WTC11 (cell line): ENCODE measurements around the gene PTPN1. TPM values are rescaled to one million over a fixed set of nuclear protein-coding genes. Genes with fewer than 3 reads are reported as not detected.

Experiments
- ATAC-seq: fragments of 200-7000 bp; cut with Tn5 transposase; 2 replicates; pipeline ENCODE4 v1.10.0; 2021; ENCODE audit warnings: mild to moderate bottlenecking, moderate library complexity
- CTCF ChIA-PET: fragments of 300-600 bp; sonication (Branson Sonifier 250); formaldehyde crosslinking; loops from one replicate; lab custom pipeline; 2021; ENCODE audit warnings: antibody characterized with exemption; lab: Charles Lee
- POLR2A ChIA-PET: fragments of 350-600 bp; sonication (Branson Sonifier 250); formaldehyde crosslinking; loops from one replicate; lab custom pipeline; 2021; ENCODE audit warnings: antibody characterized with exemption; lab: Charles Lee
- DNase-seq: peaks from one replicate; pipeline ENCODE4 v3.0.0; 2021; ENCODE audit warnings: low spot score
- H3K27ac Mint-ChIP-seq: 2 replicates; pipeline ENCODE4 v1.8.0; 2021; ENCODE audit warnings: mixed read lengths
- H3K27me3 Mint-ChIP-seq: 2 replicates; pipeline ENCODE4 v1.8.0; 2021; ENCODE audit warnings: low read depth, mild to moderate bottlenecking, moderate library complexity, mixed read lengths
- H3K36me3 Mint-ChIP-seq: 2 replicates; pipeline ENCODE4 v1.8.0; 2021; ENCODE audit warnings: mixed read lengths
- H3K4me1 Mint-ChIP-seq: 2 replicates; pipeline ENCODE4 v1.8.0; 2022; ENCODE audit warnings: mixed read lengths
- H3K4me3 Mint-ChIP-seq: 2 replicates; pipeline ENCODE4 v1.8.0; 2021; ENCODE audit warnings: mild to moderate bottlenecking, moderate library complexity, mixed read lengths
- H3K9me3 Mint-ChIP-seq: 2 replicates; pipeline ENCODE4 v1.8.0; 2021; ENCODE audit warnings: mixed read lengths
- ATF6 ChIP-seq: sonication (generic); formaldehyde crosslinking; IDR thresholded peaks from 2 replicates; pipeline ENCODE4 v1.8.1; 2023; ENCODE audit warnings: mild to moderate bottlenecking, missing genetic modification reagents
- CDX4 ChIP-seq: fragments of 250-450 bp; sonication (Bioruptor Pico); IDR thresholded peaks from 2 replicates; pipeline ENCODE4 v1.9.0; 2021; ENCODE audit warnings: moderate library complexity, mild to moderate bottlenecking, inconsistent platforms, borderline replicate concordance
- E2F1 ChIP-seq: sonication (generic); formaldehyde crosslinking; IDR thresholded peaks from 2 replicates; pipeline ENCODE4 v1.8.0; 2022; ENCODE audit warnings: mild to moderate bottlenecking, missing genetic modification reagents
- FOXP4 ChIP-seq: sonication (generic); formaldehyde crosslinking; IDR thresholded peaks from 2 replicates; pipeline ENCODE4 v1.8.0; 2022; ENCODE audit warnings: mild to moderate bottlenecking, missing genetic modification reagents
- GRHL2 ChIP-seq: fragments of 250-450 bp; sonication (Bioruptor Pico); IDR thresholded peaks from 2 replicates; pipeline ENCODE4 v1.8.0; 2022; ENCODE audit warnings: mild to moderate bottlenecking, moderate library complexity; ENCODE audit not compliant: insufficient replicate concordance, severe bottlenecking
- HMGA2 ChIP-seq: fragments of 250-450 bp; sonication (Bioruptor Pico); IDR thresholded peaks from 2 replicates; pipeline ENCODE4 v1.4.0; 2021; ENCODE audit warnings: mild to moderate bottlenecking, moderate library complexity
- JUN ChIP-seq: sonication (generic); formaldehyde crosslinking; IDR thresholded peaks from 2 replicates; pipeline ENCODE4 v1.8.0; 2023; ENCODE audit warnings: mild to moderate bottlenecking, missing genetic modification reagents
- MYBL2 ChIP-seq: sonication (generic); formaldehyde crosslinking; IDR thresholded peaks from 2 replicates; pipeline ENCODE4 v1.8.1; 2023; ENCODE audit warnings: mild to moderate bottlenecking, moderate library complexity, missing genetic modification reagents
- NR2C2 ChIP-seq: sonication (generic); formaldehyde crosslinking; IDR thresholded peaks from 2 replicates; pipeline ENCODE4 v1.8.0; 2022; ENCODE audit warnings: mild to moderate bottlenecking, missing genetic modification reagents
- OVOL2 ChIP-seq: fragments of 250-450 bp; sonication (Bioruptor Pico); IDR thresholded peaks from 2 replicates; pipeline ENCODE4 v1.9.0; 2021; ENCODE audit warnings: mild to moderate bottlenecking, borderline replicate concordance
- PRRX2 ChIP-seq: fragments of 250-450 bp; sonication (Bioruptor Pico); IDR thresholded peaks from 2 replicates; pipeline ENCODE4 v1.8.0; 2021; ENCODE audit warnings: mild to moderate bottlenecking
- RELA ChIP-seq: sonication (generic); formaldehyde crosslinking; IDR thresholded peaks from 2 replicates; pipeline ENCODE4 v1.8.1; 2022; ENCODE audit warnings: missing genetic modification reagents, mild to moderate bottlenecking, borderline replicate concordance
- SMAD3 ChIP-seq: sonication (generic); formaldehyde crosslinking; IDR thresholded peaks from 2 replicates; pipeline ENCODE4 v1.8.0; 2022; ENCODE audit warnings: missing genetic modification reagents, mild to moderate bottlenecking, borderline replicate concordance
- SOX15 ChIP-seq: fragments of 250-450 bp; sonication (Bioruptor Pico); IDR thresholded peaks from 2 replicates; pipeline ENCODE4 v1.9.0; 2021; ENCODE audit warnings: mild to moderate bottlenecking
- SP1 ChIP-seq: sonication (generic); formaldehyde crosslinking; conservative IDR thresholded peaks from 2 replicates; pipeline ENCODE4 v1.8.1; 2022; ENCODE audit warnings: missing genetic modification reagents
- TP53 ChIP-seq: sonication (generic); formaldehyde crosslinking; IDR thresholded peaks from 2 replicates; pipeline ENCODE4 v1.8.1; 2023; ENCODE audit warnings: mild to moderate bottlenecking, missing genetic modification reagents
- ZNF121 ChIP-seq: sonication (generic); formaldehyde crosslinking; IDR thresholded peaks from 2 replicates; pipeline ENCODE4 v1.8.0; 2023; ENCODE audit warnings: missing genetic modification reagents
- ZNF396 ChIP-seq: fragments of 250-450 bp; sonication (Bioruptor Pico); IDR thresholded peaks from 2 replicates; pipeline ENCODE4 v1.8.0; 2021; ENCODE audit warnings: mild to moderate bottlenecking, moderate library complexity, borderline replicate concordance
- ZNF416 ChIP-seq: fragments of 250-450 bp; sonication (Bioruptor Pico); IDR thresholded peaks from 2 replicates; pipeline ENCODE4 v1.9.0; 2021; ENCODE audit warnings: mild to moderate bottlenecking, inconsistent platforms
- ZNF671 ChIP-seq: fragments of 250-450 bp; sonication (Bioruptor Pico); IDR thresholded peaks from 2 replicates; pipeline ENCODE4 v1.8.0; 2021; ENCODE audit warnings: mild to moderate bottlenecking
- total RNA-seq: library from RNA; stranded (reverse); gene quantifications from 3 replicates; pipeline ENCODE4 v1.2.3, GENCODE V29; 2021
- TF ChIP-seq, protein P1 (sequence below): fragments of 250-450 bp; sonication (Bioruptor Pico); IDR thresholded peaks from 2 replicates; pipeline ENCODE4 v1.8.0; 2021; ENCODE audit warnings: mild to moderate bottlenecking
- TF ChIP-seq, protein P2 (sequence below): fragments of 250-450 bp; sonication (Bioruptor Pico); IDR thresholded peaks from 2 replicates; pipeline ENCODE4 v2.1.2; 2022; ENCODE audit warnings: mild to moderate bottlenecking, moderate library complexity
- TF ChIP-seq, protein P3 (sequence below): fragments of 250-450 bp; sonication (Bioruptor Pico); IDR thresholded peaks from 2 replicates; pipeline ENCODE4 v1.9.0; 2021; ENCODE audit warnings: mild to moderate bottlenecking, borderline replicate concordance

The PTPN1 gene
- total RNA-seq, 1 experiment from 2014 or later: 29.4 TPM

GRCh38 chr20:50604451-50604850 is 94.3 kb downstream of the PTPN1 start:
- Mint-ChIP-seq H3K36me3 (no peaks in the 10 kb centered on the region), H3K4me1 (no peaks in the 10 kb centered on the region), H3K9me3 (no peaks in the 10 kb centered on the region), H3K27me3 (no peaks in the 10 kb centered on the region), H3K27ac (no peak overlapping the region), H3K4me3 (no peak overlapping the region)
- TF ChIP-seq, protein P1, sequence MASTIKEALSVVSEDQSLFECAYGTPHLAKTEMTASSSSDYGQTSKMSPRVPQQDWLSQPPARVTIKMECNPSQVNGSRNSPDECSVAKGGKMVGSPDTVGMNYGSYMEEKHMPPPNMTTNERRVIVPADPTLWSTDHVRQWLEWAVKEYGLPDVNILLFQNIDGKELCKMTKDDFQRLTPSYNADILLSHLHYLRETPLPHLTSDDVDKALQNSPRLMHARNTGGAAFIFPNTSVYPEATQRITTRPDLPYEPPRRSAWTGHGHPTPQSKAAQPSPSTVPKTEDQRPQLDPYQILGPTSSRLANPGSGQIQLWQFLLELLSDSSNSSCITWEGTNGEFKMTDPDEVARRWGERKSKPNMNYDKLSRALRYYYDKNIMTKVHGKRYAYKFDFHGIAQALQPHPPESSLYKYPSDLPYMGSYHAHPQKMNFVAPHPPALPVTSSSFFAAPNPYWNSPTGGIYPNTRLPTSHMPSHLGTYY (CRISPR knock-in tag): no peak
- TF ChIP-seq SOX15 (CRISPR knock-in tag) (no peak), ZNF671 (no peak), HMGA2 (CRISPR knock-in tag) (no peak), RELA (CRISPR knock-in tag) (no peak), JUN (CRISPR knock-in tag) (no peak), OVOL2 (CRISPR knock-in tag) (no peak), SP1 (CRISPR knock-in tag) (no peak)
- CTCF ChIA-PET: interaction anchor here (0.5 to 1.2 kb wide), 4 partner anchors 16 to 828 kb away, joined by 3 to 4 read pairs (median 3); partner anchors contain the start of gene BCAS4
- POLR2A ChIA-PET: interaction anchor here (0.6 kb wide), 1 partner anchor 12 kb away, joined by 3 read pairs; no protein-coding TSS in a partner anchor
- DNase-seq (no peak), ATAC-seq (no peak)

GRCh38 chr20:50605136-50605535 is 95.0 kb downstream of the PTPN1 start:
- Mint-ChIP-seq H3K4me1 (no peaks in the 10 kb centered on the region), H3K36me3 (no peaks in the 10 kb centered on the region), H3K4me3 (no peak overlapping the region), H3K27me3 (no peaks in the 10 kb centered on the region), H3K9me3 (no peaks in the 10 kb centered on the region), H3K27ac (no peak overlapping the region)
- DNase-seq (no peak), ATAC-seq (no peak)
- POLR2A ChIA-PET: interaction anchor here (0.6 kb wide), 1 partner anchor 13 kb away, joined by 3 read pairs; no protein-coding TSS in a partner anchor
- CTCF ChIA-PET: interaction anchor here (0.5 to 1.4 kb wide), 5 partner anchors 17 to 829 kb away, joined by 3 to 4 read pairs (median 3); no protein-coding TSS in a partner anchor
- TF ChIP-seq GRHL2 (CRISPR knock-in tag) (no peak), ZNF416 (no peak), CDX4 (CRISPR knock-in tag) (no peak), OVOL2 (CRISPR knock-in tag) (no peak), SOX15 (CRISPR knock-in tag) (no peak), E2F1 (CRISPR knock-in tag) (no peak), ZNF121 (CRISPR knock-in tag) (no peak), ATF6 (no peak), TP53 (CRISPR knock-in tag) (no peak), FOXP4 (CRISPR knock-in tag) (no peak), PRRX2 (CRISPR knock-in tag) (no peak), SMAD3 (no peak), MYBL2 (CRISPR knock-in tag) (no peak), ZNF396 (CRISPR knock-in tag) (no peak), ZNF671 (no peak), NR2C2 (CRISPR knock-in tag) (no peak)
- TF ChIP-seq, protein P2, sequence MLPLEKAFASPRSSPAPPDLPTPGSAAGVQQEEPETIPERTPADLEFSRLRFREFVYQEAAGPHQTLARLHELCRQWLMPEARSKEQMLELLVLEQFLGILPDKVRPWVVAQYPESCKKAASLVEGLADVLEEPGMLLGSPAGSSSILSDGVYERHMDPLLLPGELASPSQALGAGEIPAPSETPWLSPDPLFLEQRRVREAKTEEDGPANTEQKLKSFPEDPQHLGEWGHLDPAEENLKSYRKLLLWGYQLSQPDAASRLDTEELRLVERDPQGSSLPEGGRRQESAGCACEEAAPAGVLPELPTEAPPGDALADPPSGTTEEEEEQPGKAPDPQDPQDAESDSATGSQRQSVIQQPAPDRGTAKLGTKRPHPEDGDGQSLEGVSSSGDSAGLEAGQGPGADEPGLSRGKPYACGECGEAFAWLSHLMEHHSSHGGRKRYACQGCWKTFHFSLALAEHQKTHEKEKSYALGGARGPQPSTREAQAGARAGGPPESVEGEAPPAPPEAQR (CRISPR knock-in tag): no peak
- TF ChIP-seq, protein P3, sequence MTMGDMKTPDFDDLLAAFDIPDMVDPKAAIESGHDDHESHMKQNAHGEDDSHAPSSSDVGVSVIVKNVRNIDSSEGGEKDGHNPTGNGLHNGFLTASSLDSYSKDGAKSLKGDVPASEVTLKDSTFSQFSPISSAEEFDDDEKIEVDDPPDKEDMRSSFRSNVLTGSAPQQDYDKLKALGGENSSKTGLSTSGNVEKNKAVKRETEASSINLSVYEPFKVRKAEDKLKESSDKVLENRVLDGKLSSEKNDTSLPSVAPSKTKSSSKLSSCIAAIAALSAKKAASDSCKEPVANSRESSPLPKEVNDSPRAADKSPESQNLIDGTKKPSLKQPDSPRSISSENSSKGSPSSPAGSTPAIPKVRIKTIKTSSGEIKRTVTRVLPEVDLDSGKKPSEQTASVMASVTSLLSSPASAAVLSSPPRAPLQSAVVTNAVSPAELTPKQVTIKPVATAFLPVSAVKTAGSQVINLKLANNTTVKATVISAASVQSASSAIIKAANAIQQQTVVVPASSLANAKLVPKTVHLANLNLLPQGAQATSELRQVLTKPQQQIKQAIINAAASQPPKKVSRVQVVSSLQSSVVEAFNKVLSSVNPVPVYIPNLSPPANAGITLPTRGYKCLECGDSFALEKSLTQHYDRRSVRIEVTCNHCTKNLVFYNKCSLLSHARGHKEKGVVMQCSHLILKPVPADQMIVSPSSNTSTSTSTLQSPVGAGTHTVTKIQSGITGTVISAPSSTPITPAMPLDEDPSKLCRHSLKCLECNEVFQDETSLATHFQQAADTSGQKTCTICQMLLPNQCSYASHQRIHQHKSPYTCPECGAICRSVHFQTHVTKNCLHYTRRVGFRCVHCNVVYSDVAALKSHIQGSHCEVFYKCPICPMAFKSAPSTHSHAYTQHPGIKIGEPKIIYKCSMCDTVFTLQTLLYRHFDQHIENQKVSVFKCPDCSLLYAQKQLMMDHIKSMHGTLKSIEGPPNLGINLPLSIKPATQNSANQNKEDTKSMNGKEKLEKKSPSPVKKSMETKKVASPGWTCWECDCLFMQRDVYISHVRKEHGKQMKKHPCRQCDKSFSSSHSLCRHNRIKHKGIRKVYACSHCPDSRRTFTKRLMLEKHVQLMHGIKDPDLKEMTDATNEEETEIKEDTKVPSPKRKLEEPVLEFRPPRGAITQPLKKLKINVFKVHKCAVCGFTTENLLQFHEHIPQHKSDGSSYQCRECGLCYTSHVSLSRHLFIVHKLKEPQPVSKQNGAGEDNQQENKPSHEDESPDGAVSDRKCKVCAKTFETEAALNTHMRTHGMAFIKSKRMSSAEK (CRISPR knock-in tag): no peak
